Measurements from ENCODE around the gene ANKRD63. TPM values are rescaled to one million over a fixed set of nuclear protein-coding genes. Genes with fewer than 3 reads are reported as not detected.

Gene ANKRD63
- total and polyA plus RNA-seq, 2 of the 8 experiments (the other 6 are each of a cell fraction or from before 2014, with no cell fraction given): 0.18 to 0.26 TPM

DNA sequence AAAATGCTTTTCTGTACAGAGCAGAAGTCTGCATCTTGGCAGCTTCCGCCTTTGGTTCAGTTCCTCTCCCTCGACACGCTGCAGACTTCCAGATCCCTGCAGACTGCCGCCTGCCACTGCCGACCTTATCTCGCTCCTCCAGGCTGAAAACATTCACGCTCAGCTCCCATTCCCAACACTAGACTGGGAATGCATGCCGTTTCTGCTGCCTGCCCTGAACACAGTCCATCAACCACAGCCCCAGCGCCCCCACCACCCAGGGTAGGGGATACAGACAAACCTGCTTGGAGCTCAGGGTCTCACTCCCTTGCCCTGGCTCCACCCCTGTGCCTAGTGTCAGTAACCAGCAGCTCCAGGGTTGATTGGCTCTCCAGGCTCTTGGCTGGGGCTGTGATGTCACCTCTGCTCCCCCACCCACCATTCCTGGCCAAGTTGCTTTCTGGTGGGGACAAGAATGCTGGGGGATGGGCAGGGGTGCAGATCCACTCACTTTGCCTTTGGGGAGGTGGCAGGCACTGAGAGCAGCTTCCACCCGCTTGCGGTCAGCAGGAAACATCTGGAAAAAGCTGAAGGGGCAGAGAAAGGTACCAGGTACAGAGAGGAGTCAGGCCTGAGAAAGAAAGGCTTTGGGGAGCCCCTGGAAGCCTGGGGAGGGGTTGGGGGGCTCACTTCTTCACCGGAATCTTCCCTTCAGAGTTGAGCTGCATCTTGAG lies 18.8 kb upstream of the ANKRD63 start (continued):
- TF ChIP-seq RNF2 (IDR thresholded peaks at IDR 0.05; ENCODE audit: borderline replicate concordance, low read depth, low read length, missing control alignments, poor library complexity, severe bottlenecking) (no peak), CHD1 (IDR thresholded peaks at IDR 0.05; ENCODE audit: low read depth, low read length) (no peak), RFX5 (IDR thresholded peaks at IDR 0.05; ENCODE audit: borderline replicate concordance, low read depth, low read length) (no peak), NRF1 (IDR thresholded peaks at IDR 0.05; ENCODE audit: low read depth, low read length) (no peak), CBX5 (IDR thresholded peaks at IDR 0.05; ENCODE audit: low read depth, low read length) (no peak), EZH2 (IDR thresholded peaks at IDR 0.05; ENCODE audit: low read depth, low read length, severe bottlenecking) (no peak), CHD2 (IDR thresholded peaks at IDR 0.05; ENCODE audit: low read length) (no peak), POLR2AphosphoS5 (IDR thresholded peaks at IDR 0.05; ENCODE audit: low read depth, low read length) (no peak), CTBP2 (IDR thresholded peaks at IDR 0.05; ENCODE audit: borderline replicate concordance, insufficient read depth, insufficient read length, low read length) (no peak), EP300 (IDR thresholded peaks at IDR 0.05; ENCODE audit: borderline replicate concordance in 1 of 2, low read depth in 2 of 2, low read length in 2 of 2) (no peak), CREB1 (IDR thresholded peaks at IDR 0.05) (peak; percentile 65; the same call in 1 of the 2 replicates), JUND (IDR thresholded peaks at IDR 0.05; ENCODE audit: low read length) (no peak), SRF (IDR thresholded peaks at IDR 0.05; ENCODE audit: low read depth, low read length) (no peak)
- TF ChIP-seq, protein P1, sequence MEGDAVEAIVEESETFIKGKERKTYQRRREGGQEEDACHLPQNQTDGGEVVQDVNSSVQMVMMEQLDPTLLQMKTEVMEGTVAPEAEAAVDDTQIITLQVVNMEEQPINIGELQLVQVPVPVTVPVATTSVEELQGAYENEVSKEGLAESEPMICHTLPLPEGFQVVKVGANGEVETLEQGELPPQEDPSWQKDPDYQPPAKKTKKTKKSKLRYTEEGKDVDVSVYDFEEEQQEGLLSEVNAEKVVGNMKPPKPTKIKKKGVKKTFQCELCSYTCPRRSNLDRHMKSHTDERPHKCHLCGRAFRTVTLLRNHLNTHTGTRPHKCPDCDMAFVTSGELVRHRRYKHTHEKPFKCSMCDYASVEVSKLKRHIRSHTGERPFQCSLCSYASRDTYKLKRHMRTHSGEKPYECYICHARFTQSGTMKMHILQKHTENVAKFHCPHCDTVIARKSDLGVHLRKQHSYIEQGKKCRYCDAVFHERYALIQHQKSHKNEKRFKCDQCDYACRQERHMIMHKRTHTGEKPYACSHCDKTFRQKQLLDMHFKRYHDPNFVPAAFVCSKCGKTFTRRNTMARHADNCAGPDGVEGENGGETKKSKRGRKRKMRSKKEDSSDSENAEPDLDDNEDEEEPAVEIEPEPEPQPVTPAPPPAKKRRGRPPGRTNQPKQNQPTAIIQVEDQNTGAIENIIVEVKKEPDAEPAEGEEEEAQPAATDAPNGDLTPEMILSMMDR (IDR thresholded peaks at IDR 0.05; ENCODE audit: control extremely low read depth in 1 of 3, insufficient read depth in 1 of 3, low read depth in 1 of 3, low read length in 3 of 3): no peak

All from H1 (cell line).